Astrocyte of the cerebellum (primary cell): Measurements from ENCODE around the gene FBP2.
"Not testable (repeated sequence)": the region's sequence is repeated elsewhere in the genome, so short reads cannot be mapped to it uniquely, and the experiment has no call there.

ENCODE experiments used
- DNase-seq: peaks from one replicate; pipeline ENCODE4 v3.0.0-alpha.2; 2011; ENCODE audit warnings: low read depth
- H3K4me3 ChIP-seq: 2 replicates; pipeline ENCODE4 v1.5.1; 2011; ENCODE audit warnings: mild to moderate bottlenecking, low read depth, low read length, moderate library complexity
- in situ Hi-C: cut with HindIII; loops from 2 replicates; pipeline ENCODE4 v1.10.0; 2017; ENCODE audit warnings: low sequenced_read_pairs
- TF ChIP-seq, protein P1 (sequence below): IDR thresholded peaks from 2 replicates; pipeline ENCODE4 v1.5.1; 2012; ENCODE audit warnings: low read length, low read depth, moderate library complexity, mild to moderate bottlenecking; ENCODE audit errors: missing control alignments

FBP2 gene

DNA sequence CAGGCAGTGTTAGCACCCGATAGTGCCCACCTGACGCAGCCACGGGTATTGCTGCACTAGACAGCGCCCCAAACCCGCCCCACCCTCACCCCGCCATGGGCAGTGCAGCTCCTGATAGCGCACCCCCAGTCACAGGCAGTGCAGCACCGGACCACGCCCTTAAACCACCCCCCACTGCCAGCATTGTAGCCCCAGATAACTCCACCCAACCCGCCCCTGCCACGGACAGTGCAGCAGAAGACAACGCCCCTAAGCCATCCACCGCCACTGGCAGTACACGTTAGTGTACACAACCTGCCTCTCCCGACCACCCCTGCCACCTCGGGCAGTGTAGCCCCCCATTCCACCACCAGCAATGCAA lies 39.6 kb downstream of the FBP2 start:
- DNase-seq: no peak
- H3K4me3 ChIP-seq: no peak overlapping the region
- in situ Hi-C loops: no loop called here
- TF ChIP-seq, protein P1, sequence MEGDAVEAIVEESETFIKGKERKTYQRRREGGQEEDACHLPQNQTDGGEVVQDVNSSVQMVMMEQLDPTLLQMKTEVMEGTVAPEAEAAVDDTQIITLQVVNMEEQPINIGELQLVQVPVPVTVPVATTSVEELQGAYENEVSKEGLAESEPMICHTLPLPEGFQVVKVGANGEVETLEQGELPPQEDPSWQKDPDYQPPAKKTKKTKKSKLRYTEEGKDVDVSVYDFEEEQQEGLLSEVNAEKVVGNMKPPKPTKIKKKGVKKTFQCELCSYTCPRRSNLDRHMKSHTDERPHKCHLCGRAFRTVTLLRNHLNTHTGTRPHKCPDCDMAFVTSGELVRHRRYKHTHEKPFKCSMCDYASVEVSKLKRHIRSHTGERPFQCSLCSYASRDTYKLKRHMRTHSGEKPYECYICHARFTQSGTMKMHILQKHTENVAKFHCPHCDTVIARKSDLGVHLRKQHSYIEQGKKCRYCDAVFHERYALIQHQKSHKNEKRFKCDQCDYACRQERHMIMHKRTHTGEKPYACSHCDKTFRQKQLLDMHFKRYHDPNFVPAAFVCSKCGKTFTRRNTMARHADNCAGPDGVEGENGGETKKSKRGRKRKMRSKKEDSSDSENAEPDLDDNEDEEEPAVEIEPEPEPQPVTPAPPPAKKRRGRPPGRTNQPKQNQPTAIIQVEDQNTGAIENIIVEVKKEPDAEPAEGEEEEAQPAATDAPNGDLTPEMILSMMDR: no peak

DNA sequence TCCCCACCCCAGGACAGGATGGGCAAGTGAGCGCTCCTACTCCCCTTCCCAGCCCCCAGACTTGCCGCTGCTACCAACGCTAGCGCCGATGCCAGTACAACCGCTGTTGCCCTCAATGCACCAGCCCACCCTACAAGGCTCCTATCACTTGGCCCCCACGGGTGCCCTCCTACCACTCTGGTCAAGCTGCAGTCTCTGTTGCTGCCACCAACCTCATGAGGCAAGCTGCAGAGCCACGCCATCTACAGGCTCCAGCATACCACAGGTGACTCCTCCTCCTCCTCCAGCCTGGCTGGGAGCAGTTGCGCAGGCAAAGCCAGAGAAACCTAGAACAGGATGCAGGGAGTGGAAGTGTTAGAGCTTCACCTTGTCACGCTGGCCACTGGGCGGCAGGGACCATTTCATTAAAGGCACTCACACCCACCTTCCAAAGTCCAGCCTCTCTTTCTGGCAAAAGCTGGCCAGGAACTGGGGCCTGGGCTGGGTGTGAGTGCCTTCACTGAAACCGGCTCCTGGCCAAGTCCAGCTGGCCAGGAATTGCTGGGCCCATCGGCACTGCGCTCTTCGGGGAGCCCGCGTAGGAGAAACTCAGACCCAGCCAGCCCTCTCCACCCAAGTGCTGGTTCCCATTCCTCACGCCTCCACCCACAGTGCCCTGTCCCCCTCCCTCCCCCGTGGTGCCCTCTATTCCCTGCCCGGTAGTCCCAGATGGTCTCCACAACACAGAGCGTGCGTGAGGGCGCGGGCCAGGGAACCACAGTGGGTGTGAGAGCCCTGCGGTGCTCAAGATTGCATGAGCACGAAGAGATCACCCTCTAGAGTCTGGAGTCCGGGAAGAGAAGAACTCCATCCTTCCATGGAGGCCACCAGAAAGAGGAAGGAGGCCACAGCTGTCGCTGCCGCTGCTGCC lies 40.3 kb downstream of the FBP2 start:
- TF ChIP-seq, protein P1: no peak
- in situ Hi-C loops: no loop called here
- no peak overlapping the region for H3K4me3 ChIP-seq
- no peak for DNase-seq

GRCh38 chr9:94545940-94546339 lies 47.7 kb downstream of the FBP2 start:
- no peak overlapping the region for H3K4me3 ChIP-seq
- DNase-seq: no peak
- in situ Hi-C loops: no loop called here
- TF ChIP-seq, protein P1: no peak

DNA sequence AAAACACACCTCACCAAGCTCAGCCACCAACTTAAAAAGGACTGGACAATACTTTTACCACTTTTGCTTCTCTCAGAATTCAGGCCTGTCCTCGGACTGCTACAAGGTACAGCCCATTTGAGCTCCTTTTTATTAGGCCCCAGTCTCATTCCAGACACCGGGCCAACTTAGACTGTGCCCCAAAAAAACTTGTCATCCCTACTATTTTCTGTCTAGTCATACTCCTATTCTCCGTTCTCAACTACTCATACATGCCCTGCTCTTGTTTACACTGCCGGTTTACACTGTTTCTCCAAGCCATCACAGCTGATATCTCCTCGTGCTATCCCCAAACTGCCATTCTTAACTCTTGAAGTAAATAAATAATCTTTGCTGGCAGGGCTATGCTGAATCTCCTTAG lies 49.3 kb downstream of the FBP2 start:
- DNase-seq, H3K4me3 ChIP-seq, in situ Hi-C loops: not testable (repeated sequence)

- no peak for DNase-seq
- TF ChIP-seq, protein P1: no peak
- no peak overlapping the region for H3K4me3 ChIP-seq
- in situ Hi-C loops: no loop called here
Observed at GRCh38 chr9:94538908-94539307, 54.7 kb downstream of the FBP2 start.

DNA sequence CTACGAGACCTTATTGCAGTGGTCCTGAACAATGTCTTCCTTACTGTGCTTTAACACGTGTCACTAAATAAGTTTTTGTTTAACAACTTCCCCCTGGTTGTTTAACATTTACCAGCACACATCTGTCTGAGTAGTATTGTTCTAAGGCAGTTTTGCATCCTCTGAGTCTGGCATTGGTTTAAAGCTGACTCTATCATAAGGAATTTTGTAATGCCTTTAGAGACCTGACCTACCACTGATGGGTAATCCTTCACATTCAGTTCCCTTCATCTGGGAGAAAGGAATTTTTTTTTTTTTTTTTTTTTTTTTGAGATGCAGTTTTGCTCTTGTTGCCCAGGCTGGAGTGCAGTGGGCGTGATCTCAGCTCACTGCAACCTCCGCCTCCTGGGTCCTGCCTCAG lies 58.7 kb downstream of the FBP2 start:
- H3K4me3 ChIP-seq: no peak overlapping the region
- no peak for DNase-seq
- in situ Hi-C loops: no loop called here
- TF ChIP-seq, protein P1: no peak

GRCh38 chr9:94533601-94534000 lies 60.0 kb downstream of the FBP2 start:
- no peak for DNase-seq
- in situ Hi-C loops: no loop called here
- TF ChIP-seq, protein P1: no peak
- no peak overlapping the region for H3K4me3 ChIP-seq
